T follicular helper cell (primary cell): ENCODE results near the gene IDI1.

Source experiments
- DNase-seq: peaks from one replicate; pipeline ENCODE4 v3.0.0-alpha.2; 2020; ENCODE audit warnings: low read depth

IDI1 gene

DNA sequence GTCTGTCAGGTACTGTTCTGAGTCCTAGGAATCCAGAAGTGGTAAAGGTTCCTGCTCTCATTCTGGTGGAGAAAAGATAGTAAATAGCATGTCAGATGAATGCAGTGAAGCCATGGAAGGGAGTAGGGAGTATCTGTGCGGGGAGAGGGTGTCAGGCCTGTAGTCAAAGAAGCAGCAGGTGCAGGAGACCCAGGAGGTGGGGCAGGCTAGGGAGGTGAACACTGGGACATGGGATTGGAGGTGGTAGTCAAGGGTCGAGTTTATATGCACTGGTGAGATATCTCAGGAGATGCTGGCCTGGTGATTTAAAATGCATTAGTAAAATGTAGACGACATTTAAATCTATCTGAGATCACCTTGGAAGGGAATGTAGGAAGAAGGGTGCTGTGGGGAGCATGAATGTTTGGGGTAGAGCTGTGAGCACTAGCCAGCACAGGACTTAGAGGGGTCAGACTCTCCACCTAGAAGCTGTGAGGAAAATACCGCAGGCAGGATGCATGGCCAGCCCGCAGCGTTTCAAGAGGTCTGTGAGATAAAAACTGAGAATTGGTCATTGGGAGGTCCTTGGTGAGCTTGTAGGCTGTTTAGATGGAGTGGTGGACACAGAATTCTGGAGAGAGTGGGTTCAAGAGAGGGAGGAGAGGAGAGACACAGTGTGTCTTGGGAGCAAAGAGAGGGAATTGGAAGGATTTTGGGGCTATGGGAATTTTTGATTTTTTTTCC is 53.9 kb downstream of the IDI1 start:
- no peak for DNase-seq

DNA sequence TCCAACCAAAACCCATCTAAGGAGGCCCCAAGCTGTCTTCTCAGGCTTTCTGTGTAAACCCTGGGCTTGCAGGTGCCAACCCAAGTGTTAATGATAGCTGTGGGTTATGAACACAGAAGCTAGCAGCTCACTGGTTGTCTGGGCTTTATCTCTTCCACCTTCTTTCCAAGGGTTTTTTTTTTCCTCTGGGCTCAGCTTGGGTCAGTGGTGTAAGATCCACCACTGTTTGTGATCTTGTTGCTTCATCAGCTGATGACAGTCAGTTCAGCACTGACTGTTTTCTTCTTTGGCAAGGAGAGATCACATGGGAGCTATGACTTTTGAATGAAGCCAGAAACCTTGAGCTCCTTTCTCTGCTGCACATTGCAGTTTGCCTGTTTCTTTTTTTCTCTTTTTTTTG is 56.0 kb downstream of the IDI1 start:
- DNase-seq: no peak

DNA sequence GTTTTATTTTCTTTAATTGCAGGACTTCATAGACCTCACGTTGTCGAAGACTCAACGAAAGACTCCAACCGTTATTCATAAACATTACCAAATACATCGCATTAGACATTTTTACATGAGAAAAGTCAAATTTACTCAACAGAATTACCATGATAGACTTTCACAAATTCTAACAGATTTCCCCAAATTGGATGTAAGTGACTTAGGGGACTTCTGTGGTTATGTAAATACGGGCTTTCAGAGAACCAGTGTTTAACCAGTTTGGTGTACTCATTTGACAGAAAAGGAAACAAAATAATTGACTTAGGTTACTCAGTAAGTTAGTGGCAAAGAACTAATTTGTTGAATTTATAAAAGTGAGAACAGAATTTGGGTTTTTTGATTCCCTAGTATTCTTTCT is 56.5 kb downstream of the IDI1 start:
- DNase-seq: no peak

DNA sequence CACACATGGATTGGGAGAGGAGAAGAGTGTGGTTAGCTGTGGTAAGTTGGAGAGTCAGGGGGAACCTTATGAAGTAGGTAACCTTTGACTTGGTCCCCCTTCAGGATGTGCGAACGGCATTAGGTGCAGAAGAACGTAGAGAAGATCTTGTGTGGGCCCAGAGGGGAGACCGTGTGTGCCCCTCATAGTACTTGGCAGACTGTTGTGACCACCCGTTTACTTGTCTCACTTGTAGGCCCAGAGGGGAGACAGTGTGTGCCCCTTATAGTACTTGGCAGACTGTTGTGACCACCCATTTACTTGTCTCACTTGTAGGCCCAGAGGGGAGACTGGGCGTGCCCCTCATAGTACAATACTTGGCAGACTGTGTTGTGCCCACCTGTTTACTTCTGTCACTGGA is 58.1 kb downstream of the IDI1 start:
- no peak for DNase-seq
